Measurements from ENCODE around the gene PDLIM1. TPM values are rescaled to one million over a fixed set of nuclear protein-coding genes. Genes with fewer than 3 reads are reported as not detected.

Gene PDLIM1
- total and polyA plus RNA-seq, 10 of the 15 experiments (the other 5 are each of a cell fraction or from before 2014, with no cell fraction given) = 95.7 to 714 (median 309) TPM

GRCh38 chr10:95337423-95338160 is 46.8 kb upstream of the PDLIM1 start (continued):
- TF ChIP-seq BCL3 (IDR thresholded peaks at IDR 0.05; ENCODE audit: borderline replicate concordance, insufficient read depth, low read depth, low read length, poor library complexity, severe bottlenecking) (no peak), NR2C1 (IDR thresholded peaks at IDR 0.05) (no peak), NR2C2 (IDR thresholded peaks at IDR 0.05; ENCODE audit: borderline replicate concordance, control insufficient read depth, insufficient read length, low read depth) (no peak), CBX5 (IDR thresholded peaks at IDR 0.05; ENCODE audit: low read depth) (no peak)

GRCh38 chr10:95336702-95337101 is 45.9 kb upstream of the PDLIM1 start:
- in situ Hi-C loops (cut with MboI) = no loop called here
- Histone ChIP-seq H3K9ac (ENCODE audit: control insufficient read depth, insufficient read depth, low read length) (no peak overlapping the region), H3K4me2 (ENCODE audit: control insufficient read depth, insufficient read depth) (no peak overlapping the region), H3K79me2 (ENCODE audit: control insufficient read depth, insufficient read depth, low read length) (no peaks in the 10 kb centered on the region), H3K4me3 (no peak overlapping the region), H4K20me1 (ENCODE audit: control insufficient read depth, insufficient read depth) (no peaks in the 10 kb centered on the region), H3K4me1 (ENCODE audit: control insufficient read depth, insufficient read depth, low read length) (peaks cover 4% of the 10 kb centered on the region; the same call in 1 of the 2 replicates), H2AFZ (ENCODE audit: control insufficient read depth, low read depth, low read length) (no peak overlapping the region), H3K36me3 (ENCODE audit: control insufficient read depth in 2 of 2, insufficient read depth in 2 of 2, low read length in 1 of 2) (no peaks in the 10 kb centered on the region; a peak in 1 of 4 replicates), H3K27ac (ENCODE audit: control insufficient read depth, insufficient read depth) (no peak overlapping the region), H3K27me3 (replicated peaks in 1 of 2; ENCODE audit: control insufficient read depth in 2 of 2, insufficient read depth in 2 of 2, low read length in 1 of 2) (no peaks in the 10 kb centered on the region), H3K9me3 (replicated peaks; ENCODE audit: control insufficient read depth, insufficient read depth, low read length) (no peaks in the 10 kb centered on the region)
- no peak for DNase-seq (ENCODE audit: low read depth, low spot score)
- WGBS (ENCODE audit: insufficient coverage, insufficient replicate concordance, low lambda C conversion rate, missing lambda C conversion rate) = 84% methylated on average over 9 of the region's 9 CpGs
- intact Hi-C loops (cut with micrococcal nuclease; ENCODE audit: unreplicated experiment) = no loop called here
- POLR2A ChIA-PET = no interaction called here
- no peak for ATAC-seq
- RAD21 ChIA-PET (ENCODE audit: unreplicated experiment) = no interaction called here
- BruUV-seq (replicated peaks) = no TSS peak
- CTCF ChIA-PET = interaction anchor here (0.6 to 1.5 kb wide), 2 partner anchors 23 to 220 kb away, joined by 4 to 5 read pairs; no protein-coding TSS in a partner anchor
- no peak for FAIRE-seq
- SMC1A ChIA-PET (ENCODE audit: uncharacterized antibody, unreplicated experiment) = interaction anchor here (1.1 to 1.2 kb wide), 2 partner anchors 25 to 50 kb away, joined by 3 read pairs; no protein-coding TSS in a partner anchor
- TF ChIP-seq, protein P1, sequence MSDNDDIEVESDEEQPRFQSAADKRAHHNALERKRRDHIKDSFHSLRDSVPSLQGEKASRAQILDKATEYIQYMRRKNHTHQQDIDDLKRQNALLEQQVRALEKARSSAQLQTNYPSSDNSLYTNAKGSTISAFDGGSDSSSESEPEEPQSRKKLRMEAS (IDR thresholded peaks at IDR 0.05; ENCODE audit: low read depth, low read length) = no peak
- TF ChIP-seq ZNF217 (IDR thresholded peaks at IDR 0.05) (no peak), SMARCA5 (IDR thresholded peaks at IDR 0.05) (no peak), CREB1 (IDR thresholded peaks at IDR 0.05; ENCODE audit: low read depth) (no peak), RCOR1 (conservative IDR thresholded peaks at IDR 0.05; ENCODE audit: low read depth, low read length) (no peak), EED (IDR thresholded peaks at IDR 0.05; ENCODE audit: low read depth) (no peak), ZNF384 (IDR thresholded peaks at IDR 0.05; ENCODE audit: borderline replicate concordance, low read depth, low read length) (no peak), TCF7 (IDR thresholded peaks at IDR 0.05; ENCODE audit: borderline replicate concordance) (no peak)
- TF ChIP-seq, protein P2, sequence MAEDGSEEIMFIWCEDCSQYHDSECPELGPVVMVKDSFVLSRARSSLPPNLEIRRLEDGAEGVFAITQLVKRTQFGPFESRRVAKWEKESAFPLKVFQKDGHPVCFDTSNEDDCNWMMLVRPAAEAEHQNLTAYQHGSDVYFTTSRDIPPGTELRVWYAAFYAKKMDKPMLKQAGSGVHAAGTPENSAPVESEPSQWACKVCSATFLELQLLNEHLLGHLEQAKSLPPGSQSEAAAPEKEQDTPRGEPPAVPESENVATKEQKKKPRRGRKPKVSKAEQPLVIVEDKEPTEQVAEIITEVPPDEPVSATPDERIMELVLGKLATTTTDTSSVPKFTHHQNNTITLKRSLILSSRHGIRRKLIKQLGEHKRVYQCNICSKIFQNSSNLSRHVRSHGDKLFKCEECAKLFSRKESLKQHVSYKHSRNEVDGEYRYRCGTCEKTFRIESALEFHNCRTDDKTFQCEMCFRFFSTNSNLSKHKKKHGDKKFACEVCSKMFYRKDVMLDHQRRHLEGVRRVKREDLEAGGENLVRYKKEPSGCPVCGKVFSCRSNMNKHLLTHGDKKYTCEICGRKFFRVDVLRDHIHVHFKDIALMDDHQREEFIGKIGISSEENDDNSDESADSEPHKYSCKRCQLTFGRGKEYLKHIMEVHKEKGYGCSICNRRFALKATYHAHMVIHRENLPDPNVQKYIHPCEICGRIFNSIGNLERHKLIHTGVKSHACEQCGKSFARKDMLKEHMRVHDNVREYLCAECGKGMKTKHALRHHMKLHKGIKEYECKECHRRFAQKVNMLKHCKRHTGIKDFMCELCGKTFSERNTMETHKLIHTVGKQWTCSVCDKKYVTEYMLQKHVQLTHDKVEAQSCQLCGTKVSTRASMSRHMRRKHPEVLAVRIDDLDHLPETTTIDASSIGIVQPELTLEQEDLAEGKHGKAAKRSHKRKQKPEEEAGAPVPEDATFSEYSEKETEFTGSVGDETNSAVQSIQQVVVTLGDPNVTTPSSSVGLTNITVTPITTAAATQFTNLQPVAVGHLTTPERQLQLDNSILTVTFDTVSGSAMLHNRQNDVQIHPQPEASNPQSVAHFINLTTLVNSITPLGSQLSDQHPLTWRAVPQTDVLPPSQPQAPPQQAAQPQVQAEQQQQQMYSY (CRISPR knock-in tag; IDR thresholded peaks at IDR 0.05) = no peak
- TF ChIP-seq, protein P3, sequence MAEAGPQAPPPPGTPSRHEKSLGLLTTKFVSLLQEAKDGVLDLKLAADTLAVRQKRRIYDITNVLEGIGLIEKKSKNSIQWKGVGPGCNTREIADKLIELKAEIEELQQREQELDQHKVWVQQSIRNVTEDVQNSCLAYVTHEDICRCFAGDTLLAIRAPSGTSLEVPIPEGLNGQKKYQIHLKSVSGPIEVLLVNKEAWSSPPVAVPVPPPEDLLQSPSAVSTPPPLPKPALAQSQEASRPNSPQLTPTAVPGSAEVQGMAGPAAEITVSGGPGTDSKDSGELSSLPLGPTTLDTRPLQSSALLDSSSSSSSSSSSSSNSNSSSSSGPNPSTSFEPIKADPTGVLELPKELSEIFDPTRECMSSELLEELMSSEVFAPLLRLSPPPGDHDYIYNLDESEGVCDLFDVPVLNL (IDR thresholded peaks at IDR 0.05; ENCODE audit: low read depth, low read length) = no peak

All from GM12878 (cell line).